ENCODE measurements around the gene SORT1. TPM values are rescaled to one million over a fixed set of nuclear protein-coding genes. Genes with fewer than 3 reads are reported as not detected.

Gene SORT1
- total and polyA plus RNA-seq, 2 of the 8 experiments (the other 6 are each of a cell fraction or from before 2014, with no cell fraction given) = 18.7 to 69.6 TPM

Other genes with a start within 250 kb of the SORT1 start
- 136 and 146 TPM in 2 replicates for gene SARS1, start 184.0 kb downstream of the SORT1 start, total RNA-seq (2021; fragmentation: NEBNext Ultra II Directional; extraction: Animal tissue kit (Norgen Biotek cat#: 25700))
- 83.1 and 97.1 TPM in 2 replicates for gene SARS1, start 184.0 kb downstream of the SORT1 start, polyA plus RNA-seq (2011; rRNA removed)
- gene CELSR2, start 148.4 kb downstream of the SORT1 start, total RNA-seq (2021; fragmentation: NEBNext Ultra II Directional; extraction: Animal tissue kit (Norgen Biotek cat#: 25700)) = 27.7 and 28.0 TPM in 2 replicates
- gene CELSR2, start 148.4 kb downstream of the SORT1 start, polyA plus RNA-seq (2011; rRNA removed) = 12.0 and 25.9 TPM in 2 replicates
- gene PSRC1, start 114.8 kb downstream of the SORT1 start, total RNA-seq (2021; fragmentation: NEBNext Ultra II Directional; extraction: Animal tissue kit (Norgen Biotek cat#: 25700)) = 67.3 and 69.6 TPM in 2 replicates
- gene PSRC1, start 114.8 kb downstream of the SORT1 start, polyA plus RNA-seq (2011; rRNA removed) = 56.1 and 83.3 TPM in 2 replicates
- 0.30 TPM in 1 of 2 replicates, not detected in the other for gene MYBPHL, start 90.9 kb downstream of the SORT1 start, total RNA-seq (2021; fragmentation: NEBNext Ultra II Directional; extraction: Animal tissue kit (Norgen Biotek cat#: 25700))
- 0.24 and 0.58 TPM in 2 replicates for gene MYBPHL, start 90.9 kb downstream of the SORT1 start, polyA plus RNA-seq (2011; rRNA removed)
- 147 and 166 TPM in 2 replicates for gene PSMA5, start 28.5 kb upstream of the SORT1 start, total RNA-seq (2021; fragmentation: NEBNext Ultra II Directional; extraction: Animal tissue kit (Norgen Biotek cat#: 25700))
- 73.3 and 140 TPM in 2 replicates for gene PSMA5, start 28.5 kb upstream of the SORT1 start, polyA plus RNA-seq (2011; rRNA removed)
- 1.5 and 1.7 TPM in 2 replicates for gene SYPL2, start 68.6 kb upstream of the SORT1 start, total RNA-seq (2021; fragmentation: NEBNext Ultra II Directional; extraction: Animal tissue kit (Norgen Biotek cat#: 25700))
- 1.5 and 1.6 TPM in 2 replicates for gene SYPL2, start 68.6 kb upstream of the SORT1 start, polyA plus RNA-seq (2011; rRNA removed)
- 9.3 and 9.8 TPM in 2 replicates for gene ATXN7L2, start 86.0 kb upstream of the SORT1 start, total RNA-seq (2021; fragmentation: NEBNext Ultra II Directional; extraction: Animal tissue kit (Norgen Biotek cat#: 25700))
- gene ATXN7L2, start 86.0 kb upstream of the SORT1 start, polyA plus RNA-seq (2011; rRNA removed) = 8.1 and 12.3 TPM in 2 replicates
- 3.6 and 4.3 TPM in 2 replicates for gene CYB561D1, start 96.2 kb upstream of the SORT1 start, total RNA-seq (2021; fragmentation: NEBNext Ultra II Directional; extraction: Animal tissue kit (Norgen Biotek cat#: 25700))
- gene CYB561D1, start 96.2 kb upstream of the SORT1 start, polyA plus RNA-seq (2011; rRNA removed) = 3.8 and 6.8 TPM in 2 replicates
- 2.4 and 2.7 TPM in 2 replicates for gene AMIGO1, start 111.8 kb upstream of the SORT1 start, total RNA-seq (2021; fragmentation: NEBNext Ultra II Directional; extraction: Animal tissue kit (Norgen Biotek cat#: 25700))
- 1.5 and 2.4 TPM in 2 replicates for gene AMIGO1, start 111.8 kb upstream of the SORT1 start, polyA plus RNA-seq (2011; rRNA removed)
- 0.15 and 0.41 TPM in 2 replicates for gene GPR61, start 142.0 kb upstream of the SORT1 start, total RNA-seq (2021; fragmentation: NEBNext Ultra II Directional; extraction: Animal tissue kit (Norgen Biotek cat#: 25700))
- 0.53 and 0.63 TPM in 2 replicates for gene GPR61, start 142.0 kb upstream of the SORT1 start, polyA plus RNA-seq (2011; rRNA removed)
- 9.2 and 9.8 TPM in 2 replicates for gene GNAI3, start 150.7 kb upstream of the SORT1 start, total RNA-seq (2021; fragmentation: NEBNext Ultra II Directional; extraction: Animal tissue kit (Norgen Biotek cat#: 25700))
- 1.9 and 4.0 TPM in 2 replicates for gene GNAI3, start 150.7 kb upstream of the SORT1 start, polyA plus RNA-seq (2011; rRNA removed)
- gene GNAT2, start 221.7 kb upstream of the SORT1 start, total RNA-seq (2021; fragmentation: NEBNext Ultra II Directional; extraction: Animal tissue kit (Norgen Biotek cat#: 25700)) = not detected in 2 replicates
- 0.05 and 0.14 TPM in 2 replicates for gene GNAT2, start 221.7 kb upstream of the SORT1 start, polyA plus RNA-seq (2011; rRNA removed)
- 67.7 and 69.4 TPM in 2 replicates for gene AMPD2, start 221.9 kb upstream of the SORT1 start, total RNA-seq (2021; fragmentation: NEBNext Ultra II Directional; extraction: Animal tissue kit (Norgen Biotek cat#: 25700))
- 37.2 and 52.8 TPM in 2 replicates for gene AMPD2, start 221.9 kb upstream of the SORT1 start, polyA plus RNA-seq (2011; rRNA removed)